Endothelial cell (in vitro differentiated cells): ENCODE results near the gene RAD9A. TPM values are rescaled to one million over a fixed set of nuclear protein-coding genes. Genes with fewer than 3 reads are reported as not detected.

Source experiments
- DNase-seq: peaks from one replicate; pipeline ENCODE4 v3.0.0; 2021; ENCODE audit warnings: low spot score
- H3K27ac Mint-ChIP-seq: one replicate; pipeline ENCODE4 v1.8.0; 2021; ENCODE audit warnings: mixed read lengths, inconsistent platforms; ENCODE audit not compliant: unreplicated experiment
- H3K27me3 Mint-ChIP-seq: one replicate; pipeline ENCODE4 v1.8.0; 2021; ENCODE audit warnings: mild to moderate bottlenecking, moderate library complexity, mixed read lengths, inconsistent platforms; ENCODE audit not compliant: unreplicated experiment
- H3K36me3 Mint-ChIP-seq: one replicate; pipeline ENCODE4 v1.8.0; 2021; ENCODE audit warnings: mild to moderate bottlenecking, low read depth, mixed read lengths, inconsistent platforms; ENCODE audit not compliant: unreplicated experiment
- H3K4me1 Mint-ChIP-seq: one replicate; pipeline ENCODE4 v1.8.0; 2021; ENCODE audit warnings: mild to moderate bottlenecking, mixed read lengths, inconsistent platforms; ENCODE audit not compliant: unreplicated experiment
- H3K4me3 Mint-ChIP-seq: one replicate; pipeline ENCODE4 v1.8.0; 2021; ENCODE audit warnings: mild to moderate bottlenecking, mixed read lengths, inconsistent platforms; ENCODE audit not compliant: unreplicated experiment
- H3K9me3 Mint-ChIP-seq: one replicate; pipeline ENCODE4 v1.8.0; 2021; ENCODE audit warnings: mixed read lengths, inconsistent platforms; ENCODE audit not compliant: unreplicated experiment
- total RNA-seq: library from RNA; stranded (reverse); fragmentation: NEBNext Ultra II Directional; extraction: Animal tissue kit (Norgen Biotek cat#: 25700); gene quantifications from one replicate; pipeline ENCODE4 v1.2.1, GENCODE V29; 2021; ENCODE audit not compliant: unreplicated experiment
- TF ChIP-seq, protein P1 (sequence below): fragments of 200-600 bp; sonication (generic); IDR thresholded peaks from one replicate; pipeline ENCODE4 v1.5.0; 2021; ENCODE audit warnings: antibody characterized with exemption; ENCODE audit not compliant: unreplicated experiment

The RAD9A gene
- total RNA-seq, 1 donor from 2014 or later = 18.4 TPM

DNA sequence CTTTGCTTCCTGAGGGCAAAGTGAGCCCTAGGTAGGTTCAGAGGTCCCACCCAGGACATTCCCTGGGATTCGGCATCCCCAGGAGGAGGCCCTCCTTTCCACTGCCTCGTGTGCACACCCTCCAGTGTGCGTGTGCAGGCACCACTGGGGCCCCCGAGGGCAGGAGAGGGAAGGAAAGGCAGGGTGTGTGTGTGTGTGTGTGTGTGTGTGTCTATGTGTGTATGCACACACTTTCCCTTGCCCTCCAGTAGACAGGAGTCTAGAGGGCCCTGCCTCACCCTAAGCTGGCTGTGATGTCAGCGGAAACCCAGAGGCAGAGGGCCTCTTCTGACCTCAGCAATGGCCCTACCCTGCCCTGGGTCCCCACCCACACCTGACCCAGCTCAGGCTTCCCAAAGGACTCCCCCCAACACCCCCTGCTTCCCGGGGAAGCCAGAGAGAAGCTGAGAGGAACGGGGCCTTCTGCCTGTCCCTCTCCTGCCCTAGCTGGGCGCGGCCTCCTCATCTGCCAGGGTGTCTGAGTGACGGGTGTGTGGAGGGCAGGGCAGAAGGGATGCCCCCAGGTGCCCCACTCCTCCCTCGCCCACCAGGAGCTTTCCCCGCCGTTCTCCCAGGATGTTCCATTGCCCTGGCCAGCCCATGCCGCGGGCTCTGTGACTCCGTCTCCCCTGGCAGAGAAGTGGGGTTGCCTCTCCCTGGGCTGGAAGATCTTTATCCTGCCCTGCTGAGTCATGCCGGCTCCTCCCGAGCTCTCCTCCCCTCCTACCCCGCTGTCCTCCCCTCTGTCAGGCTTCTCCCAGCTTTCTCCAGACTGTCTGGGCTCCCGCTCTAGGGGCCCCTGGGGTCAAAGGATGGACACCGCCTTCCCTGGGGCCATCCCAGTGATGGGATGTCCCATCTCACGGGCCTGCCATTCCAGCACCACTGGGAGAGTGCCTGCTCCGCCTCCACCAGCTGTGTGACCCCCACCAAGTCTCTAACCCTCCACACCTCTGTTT, 12.4 kb upstream of the RAD9A start:
- Mint-ChIP-seq H3K4me1 (peaks cover 12% of the 10 kb centered on the region), H3K27me3 (peaks cover 17% of the 10 kb centered on the region), H3K36me3 (no peaks in the 10 kb centered on the region), H3K27ac (no peak overlapping the region), H3K4me3 (no peak overlapping the region), H3K9me3 (no peaks in the 10 kb centered on the region)
- DNase-seq = no peak
- TF ChIP-seq, protein P1, sequence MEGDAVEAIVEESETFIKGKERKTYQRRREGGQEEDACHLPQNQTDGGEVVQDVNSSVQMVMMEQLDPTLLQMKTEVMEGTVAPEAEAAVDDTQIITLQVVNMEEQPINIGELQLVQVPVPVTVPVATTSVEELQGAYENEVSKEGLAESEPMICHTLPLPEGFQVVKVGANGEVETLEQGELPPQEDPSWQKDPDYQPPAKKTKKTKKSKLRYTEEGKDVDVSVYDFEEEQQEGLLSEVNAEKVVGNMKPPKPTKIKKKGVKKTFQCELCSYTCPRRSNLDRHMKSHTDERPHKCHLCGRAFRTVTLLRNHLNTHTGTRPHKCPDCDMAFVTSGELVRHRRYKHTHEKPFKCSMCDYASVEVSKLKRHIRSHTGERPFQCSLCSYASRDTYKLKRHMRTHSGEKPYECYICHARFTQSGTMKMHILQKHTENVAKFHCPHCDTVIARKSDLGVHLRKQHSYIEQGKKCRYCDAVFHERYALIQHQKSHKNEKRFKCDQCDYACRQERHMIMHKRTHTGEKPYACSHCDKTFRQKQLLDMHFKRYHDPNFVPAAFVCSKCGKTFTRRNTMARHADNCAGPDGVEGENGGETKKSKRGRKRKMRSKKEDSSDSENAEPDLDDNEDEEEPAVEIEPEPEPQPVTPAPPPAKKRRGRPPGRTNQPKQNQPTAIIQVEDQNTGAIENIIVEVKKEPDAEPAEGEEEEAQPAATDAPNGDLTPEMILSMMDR = no peak

DNA sequence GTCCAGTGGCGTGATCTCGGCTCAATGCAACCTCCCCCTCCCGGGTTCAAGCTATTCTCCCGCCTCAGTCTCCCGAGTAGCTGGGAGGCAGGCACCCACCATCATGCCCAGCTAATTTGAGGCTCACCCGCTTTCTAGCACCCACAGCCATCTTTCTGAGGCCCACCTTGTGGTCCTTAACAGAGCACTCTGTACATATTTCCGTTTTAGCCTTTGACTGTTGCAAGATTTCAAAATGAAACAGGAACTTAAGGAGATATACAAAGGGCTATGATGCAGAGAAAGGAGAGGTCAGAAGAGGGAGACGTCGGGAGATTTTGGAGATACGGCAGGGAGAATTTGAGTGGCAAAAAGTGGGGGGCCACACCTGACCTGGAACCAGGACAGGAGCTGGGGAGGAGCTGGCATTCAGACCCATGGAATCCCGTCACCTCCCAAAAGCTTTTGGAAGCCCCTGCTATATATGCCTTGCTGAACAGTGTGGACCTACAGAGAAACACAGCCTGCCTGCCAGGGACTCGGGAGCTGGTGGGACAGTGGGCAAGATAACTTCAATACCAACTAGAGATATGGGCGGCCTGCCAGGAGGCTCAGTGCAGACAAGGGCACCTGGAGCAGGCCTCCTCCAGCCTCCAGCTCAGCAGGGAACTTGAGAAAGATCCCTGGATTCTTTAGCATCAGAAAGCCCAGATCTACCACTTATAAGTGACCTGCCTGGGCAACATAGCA, 10.4 kb upstream of the RAD9A start:
- no peaks in the 10 kb centered on the region for H3K9me3 Mint-ChIP-seq
- no peak overlapping the region for H3K4me3 Mint-ChIP-seq
- H3K27me3 Mint-ChIP-seq = peaks cover 14% of the 10 kb centered on the region
- H3K36me3 Mint-ChIP-seq = no peaks in the 10 kb centered on the region
- H3K4me1 Mint-ChIP-seq = no peaks in the 10 kb centered on the region
- no peak for DNase-seq
- TF ChIP-seq, protein P1 = no peak
- H3K27ac Mint-ChIP-seq = no peak overlapping the region

DNA sequence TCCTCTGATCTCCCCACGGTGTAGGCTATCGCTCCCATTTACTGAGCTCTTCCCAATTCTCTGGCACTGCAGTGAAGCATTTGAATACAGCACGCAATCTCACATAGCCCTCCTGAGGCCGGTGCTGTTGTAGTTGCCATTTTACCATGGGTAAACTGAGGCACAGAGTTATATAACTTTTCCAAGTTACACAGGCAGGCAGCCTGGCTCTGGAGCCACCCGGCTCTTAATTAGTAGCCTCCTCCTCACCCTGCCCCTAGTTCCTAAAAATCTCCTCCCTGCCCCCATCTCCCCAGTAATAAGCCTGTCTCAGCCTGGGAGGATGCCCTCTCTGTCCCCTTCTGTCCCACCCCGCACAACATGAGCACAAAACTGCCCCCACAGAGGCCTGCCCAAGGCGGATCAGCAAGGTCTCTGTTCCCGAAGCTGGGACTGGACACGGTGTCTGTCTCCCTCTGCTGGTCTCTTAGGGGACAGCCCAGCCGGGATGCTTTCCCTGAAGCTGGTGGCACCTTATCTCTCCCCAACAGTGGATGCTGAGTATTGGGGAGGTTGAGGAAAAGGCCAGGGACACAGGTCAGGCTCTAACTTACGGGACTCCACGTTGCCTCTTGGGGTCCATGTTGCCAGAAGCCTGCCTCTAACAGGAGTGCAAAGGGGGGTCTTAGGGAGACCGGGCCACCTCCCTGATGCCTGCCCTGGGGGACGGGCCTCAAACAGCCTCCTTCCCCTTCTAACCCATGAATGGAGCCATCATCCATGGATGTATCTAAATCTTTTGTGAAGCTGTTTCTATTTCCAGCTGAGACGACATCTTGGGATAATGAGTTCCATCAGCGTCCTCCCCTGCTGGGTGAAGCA, 9.3 kb upstream of the RAD9A start:
- Mint-ChIP-seq H3K27ac (peak overlapping the region; percentile 78), H3K27me3 (peaks cover 13% of the 10 kb centered on the region), H3K36me3 (no peaks in the 10 kb centered on the region), H3K4me3 (no peak overlapping the region), H3K9me3 (no peaks in the 10 kb centered on the region), H3K4me1 (peaks cover 4% of the 10 kb centered on the region)
- peak; percentile 88 for DNase-seq
- TF ChIP-seq, protein P1 = peak; percentile 75

DNA sequence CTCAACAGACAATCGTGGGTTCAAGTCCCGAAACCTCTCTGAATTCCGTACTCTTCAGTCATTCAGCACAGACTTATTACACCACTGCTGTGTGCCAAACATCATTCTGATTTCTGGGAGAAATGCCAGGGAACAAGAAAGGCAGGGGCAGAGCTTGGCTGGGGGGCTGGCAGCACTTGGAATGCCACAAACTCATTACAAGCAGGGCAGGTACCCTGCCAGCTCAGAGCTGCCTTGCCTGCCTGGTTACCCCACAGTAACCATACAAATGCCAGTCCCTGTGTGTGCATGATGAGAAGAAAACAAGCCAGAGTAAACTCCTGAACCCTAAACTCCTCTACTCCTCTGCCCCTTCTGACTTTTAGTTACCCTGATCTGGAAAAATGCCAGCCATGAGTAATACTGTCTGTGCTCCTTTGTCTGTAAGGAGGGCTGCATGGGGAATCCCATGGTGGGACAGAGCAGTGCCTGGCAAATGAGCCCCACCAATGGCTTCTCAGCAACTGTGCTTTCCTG, 6.9 kb upstream of the RAD9A start:
- Mint-ChIP-seq H3K36me3 (no peaks in the 10 kb centered on the region), H3K27me3 (peaks cover 16% of the 10 kb centered on the region), H3K9me3 (no peaks in the 10 kb centered on the region), H3K4me1 (peaks cover 13% of the 10 kb centered on the region), H3K27ac (no peak overlapping the region), H3K4me3 (no peak overlapping the region)
- no peak for DNase-seq
- TF ChIP-seq, protein P1 = no peak
